NCI-H69 (cell line): Measurements from ENCODE around the gene LGR5.
A peak's percentile ranks its signal among the peaks of the same experiment; 100 is the strongest.
"Not testable (repeated sequence)": the region's sequence is repeated elsewhere in the genome, so short reads cannot be mapped to it uniquely, and the experiment has no call there.

Experiments used
- DNase-seq: peaks from one replicate; lab custom pipeline; 2025; lab: John Stamatoyannopoulos, UW

LGR5 gene

DNA sequence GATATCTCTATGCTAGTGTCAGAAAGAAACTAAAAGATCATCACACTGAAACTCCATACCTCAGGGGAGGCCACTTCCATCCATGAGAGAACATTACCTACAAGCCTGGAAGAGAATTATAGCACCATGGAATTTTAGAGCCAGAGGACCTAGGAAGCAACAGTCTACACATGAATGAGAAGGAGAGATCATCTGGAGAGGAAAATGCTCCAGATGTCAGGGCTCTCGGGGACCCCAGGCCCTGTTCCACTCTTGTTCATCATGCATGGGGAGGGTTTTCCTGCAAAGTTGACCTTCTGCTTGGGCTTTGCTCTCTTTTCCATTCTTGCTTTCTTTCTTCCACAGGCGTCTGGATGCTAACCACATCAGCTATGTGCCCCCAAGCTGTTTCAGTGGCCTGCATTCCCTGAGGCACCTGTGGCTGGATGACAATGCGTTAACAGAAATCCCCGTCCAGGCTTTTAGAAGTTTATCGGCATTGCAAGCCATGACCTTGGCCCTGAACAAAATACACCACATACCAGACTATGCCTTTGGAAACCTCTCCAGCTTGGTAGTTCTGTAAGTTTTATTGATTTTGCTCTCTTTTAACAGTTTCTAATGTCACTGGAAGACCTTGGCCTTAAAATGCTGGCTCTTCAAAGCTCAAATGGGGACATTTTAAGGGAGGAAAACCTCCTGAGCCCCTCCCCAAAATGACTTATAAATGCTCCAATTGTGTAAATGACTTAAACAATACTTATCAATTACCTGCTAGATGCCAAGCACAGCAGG lies 113.3 kb downstream of the LGR5 start:
- no peak for DNase-seq

DNA sequence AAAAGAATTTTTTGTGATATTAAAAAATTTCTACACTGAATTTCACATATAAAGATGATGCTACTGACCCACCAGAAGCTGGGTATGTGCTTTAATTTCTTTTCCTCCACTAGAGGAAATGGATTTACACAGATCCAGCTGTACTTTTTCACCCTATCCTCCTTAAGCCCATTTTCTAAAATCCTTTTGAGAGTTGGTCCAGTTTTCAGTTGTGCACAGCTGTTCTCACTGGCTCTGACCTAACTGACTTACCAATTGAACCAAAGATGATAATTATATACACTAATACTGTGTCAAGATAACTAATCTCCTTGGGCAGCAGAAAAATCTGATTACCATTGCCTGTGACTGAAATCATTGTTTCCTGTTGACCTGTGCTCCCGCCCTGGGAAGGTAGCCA lies 115.6 kb downstream of the LGR5 start:
- peak; percentile 55 for DNase-seq

DNA sequence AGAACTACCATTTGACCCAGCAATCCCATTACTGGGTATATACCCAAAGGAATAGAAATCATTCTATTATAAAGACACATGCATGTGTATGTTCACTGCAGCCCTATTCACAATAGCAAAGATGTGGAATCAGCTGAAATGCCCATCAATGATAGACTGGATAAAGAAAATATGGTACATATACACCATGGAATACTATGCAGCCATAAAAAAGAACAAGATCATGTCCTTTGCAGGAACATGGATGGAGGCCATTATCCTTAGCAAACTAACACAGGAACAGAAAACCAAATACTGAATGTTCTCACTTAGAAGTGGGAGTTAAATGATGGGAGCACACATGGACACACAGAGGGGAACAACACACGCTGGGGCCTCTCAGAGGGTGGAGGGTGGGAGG lies 116.2 kb downstream of the LGR5 start:
- not testable (repeated sequence) for DNase-seq

DNA sequence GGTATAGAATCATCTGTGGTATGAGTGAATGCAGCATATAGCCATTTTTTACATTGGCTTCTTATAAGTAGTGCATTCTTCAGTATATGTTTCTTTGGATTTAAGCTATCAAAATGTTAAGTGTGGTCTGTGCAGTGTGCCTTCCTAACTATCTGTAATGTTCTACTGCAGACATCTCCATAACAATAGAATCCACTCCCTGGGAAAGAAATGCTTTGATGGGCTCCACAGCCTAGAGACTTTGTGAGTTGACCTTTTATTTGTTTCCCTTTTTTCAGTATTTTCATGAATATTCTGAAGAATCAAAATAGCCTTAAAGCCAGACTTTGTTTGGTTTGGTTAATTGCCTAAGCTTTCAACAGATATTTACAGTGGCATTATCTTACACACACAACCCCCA lies 116.8 kb downstream of the LGR5 start:
- no peak for DNase-seq

DNA sequence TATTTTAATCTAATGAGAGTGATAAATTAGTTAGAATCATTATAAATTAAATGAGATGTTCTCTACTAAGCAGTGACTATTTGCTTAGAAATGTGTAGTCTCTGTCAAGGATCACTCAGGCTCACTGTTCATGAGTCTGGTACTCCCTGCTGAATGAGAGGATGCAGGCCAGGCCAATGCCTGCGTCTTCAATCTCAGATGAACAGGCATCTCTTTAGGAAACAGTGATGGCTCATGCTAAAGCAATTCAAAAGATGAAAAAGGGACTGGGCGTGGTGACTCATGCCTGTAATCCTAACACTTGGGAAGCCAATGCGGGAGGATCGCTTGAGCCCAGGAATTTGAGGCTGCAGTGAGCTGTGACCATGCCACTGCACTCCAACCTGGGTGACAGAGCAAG lies 117.3 kb downstream of the LGR5 start:
- DNase-seq, result peak; percentile 67

DNA sequence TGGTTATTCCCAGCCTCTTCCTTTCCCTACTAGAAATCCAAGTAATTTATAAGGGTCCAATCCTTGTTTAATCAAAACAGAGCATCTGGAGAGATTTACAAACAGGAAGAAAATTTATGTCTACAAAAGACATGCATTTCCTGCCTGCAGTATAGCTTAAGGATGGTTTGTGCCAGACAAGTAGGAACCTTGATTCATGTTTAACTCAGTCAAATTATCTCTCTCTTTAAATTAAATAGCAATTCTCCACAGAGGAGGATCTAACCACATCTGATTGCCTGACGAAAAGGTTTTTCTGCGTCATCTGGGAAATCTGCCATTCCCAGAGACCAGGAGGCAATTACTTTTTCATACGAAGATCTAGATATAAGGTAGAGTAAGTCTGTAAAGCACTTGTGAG lies 118.8 kb downstream of the LGR5 start:
- no peak for DNase-seq

DNA sequence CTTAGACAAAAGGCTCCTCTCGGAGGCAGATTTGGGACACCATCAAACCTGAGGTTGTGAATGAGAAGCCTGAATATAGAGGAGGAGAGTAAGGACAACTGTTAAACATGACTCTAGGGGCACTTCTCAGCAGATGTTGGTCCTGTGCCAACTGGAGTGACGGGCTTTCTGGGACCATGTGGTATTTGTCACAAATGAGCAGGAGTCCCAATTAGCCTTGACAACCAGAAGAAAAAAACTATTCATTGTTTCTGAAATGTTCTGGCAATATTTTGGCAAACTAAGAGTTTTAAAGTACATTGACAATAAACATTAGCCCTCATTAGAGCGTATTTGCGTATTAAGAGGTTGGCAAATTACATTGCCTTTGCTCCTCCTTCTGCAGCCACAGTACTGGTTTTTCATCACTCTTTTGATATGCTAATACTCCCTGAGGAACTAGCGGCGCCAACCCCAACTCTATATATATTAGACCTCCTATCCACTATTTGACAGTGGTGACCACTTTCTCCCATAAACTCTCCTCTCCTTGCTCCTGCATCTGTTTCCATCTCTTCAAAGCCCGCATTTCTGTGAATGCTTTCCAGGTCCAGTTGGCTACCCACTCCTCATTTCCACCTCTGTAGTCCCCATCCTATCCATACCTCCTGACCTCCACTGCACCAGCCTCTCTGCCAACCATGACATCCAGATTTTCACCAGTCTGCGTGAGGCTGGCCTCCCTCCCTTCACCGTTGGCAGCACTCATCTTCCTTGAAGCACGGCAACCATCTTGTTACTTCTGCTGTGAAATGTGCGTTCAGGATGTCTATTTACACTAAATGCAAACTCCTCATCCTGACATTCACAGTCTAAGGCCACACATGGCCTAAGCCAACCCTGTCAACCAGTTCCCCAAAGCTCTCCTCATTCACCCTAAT lies 123.3 kb downstream of the LGR5 start:
- peak; percentile 20 for DNase-seq

DNA sequence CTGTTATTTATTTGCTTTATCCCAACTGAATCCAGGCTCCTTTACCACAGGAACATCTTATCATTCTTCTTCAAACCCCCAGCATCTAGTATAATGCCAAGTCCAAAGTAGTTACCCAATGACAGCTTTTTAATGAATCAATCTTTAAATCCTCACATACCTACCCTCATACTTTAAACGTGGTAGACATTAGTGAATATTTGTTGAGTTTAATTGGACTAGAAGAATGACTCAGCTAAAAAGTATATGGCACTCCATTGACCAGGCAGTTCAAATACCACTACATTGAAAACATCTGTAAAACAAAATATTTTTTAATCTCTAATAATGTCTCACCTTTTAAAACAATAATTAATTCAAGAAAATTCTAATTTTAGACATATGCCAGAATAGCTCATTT lies 125.9 kb downstream of the LGR5 start:
- DNase-seq, result no peak

DNA sequence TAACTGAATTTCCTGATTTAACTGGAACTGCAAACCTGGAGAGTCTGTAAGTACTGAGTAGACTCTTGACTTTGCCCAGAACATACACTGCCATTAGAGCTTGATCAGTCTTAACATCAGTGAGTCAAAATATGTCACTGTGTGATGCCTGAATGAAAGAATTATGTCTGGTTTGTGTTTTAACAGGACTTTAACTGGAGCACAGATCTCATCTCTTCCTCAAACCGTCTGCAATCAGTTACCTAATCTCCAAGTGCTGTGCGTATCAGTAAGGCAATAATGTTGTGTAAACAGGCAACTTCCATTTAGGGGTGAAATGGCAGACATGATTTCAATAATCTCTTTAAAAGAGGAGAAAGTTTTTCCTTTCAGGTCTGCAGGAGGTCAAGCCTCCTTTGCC lies 127.1 kb downstream of the LGR5 start:
- DNase-seq, result no peak

DNA sequence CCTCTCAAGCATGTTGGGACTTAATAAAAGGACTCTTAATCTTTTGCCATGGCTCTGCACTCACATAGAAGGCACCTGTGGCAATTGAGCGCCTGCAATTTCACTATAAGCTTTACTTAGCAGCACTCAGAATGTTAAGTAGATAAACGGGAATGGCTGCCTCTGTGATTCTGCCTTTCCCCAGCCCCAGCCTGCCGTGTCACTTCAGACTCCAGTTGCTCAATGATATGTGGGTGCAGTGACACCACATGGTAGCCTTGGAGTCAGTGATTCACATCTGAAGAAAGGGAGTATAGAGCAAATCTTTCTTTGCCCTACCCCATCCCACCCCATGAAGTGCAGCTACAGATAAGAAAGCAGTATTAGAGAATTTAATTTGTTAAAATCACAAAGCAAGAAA lies 127.9 kb downstream of the LGR5 start:
- DNase-seq, result no peak

DNA sequence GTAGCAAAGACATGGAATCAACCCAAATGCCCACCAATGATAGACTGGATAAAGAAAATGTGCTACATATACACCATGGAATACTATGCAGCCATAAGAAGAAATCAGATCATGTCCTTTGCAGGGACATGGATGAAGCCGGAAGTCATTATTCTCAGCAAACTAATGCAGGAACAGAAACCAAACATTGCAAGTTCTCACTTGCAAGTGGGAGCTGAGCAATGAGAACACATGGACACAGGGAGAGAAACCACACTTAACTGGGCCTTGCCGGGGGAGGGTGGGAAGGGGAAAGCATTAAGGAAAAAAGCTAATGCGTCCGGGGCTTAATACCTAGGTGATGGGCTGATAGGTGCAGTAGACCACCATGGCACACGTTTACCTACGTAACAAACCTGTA lies 130.3 kb downstream of the LGR5 start:
- DNase-seq, result not testable (repeated sequence)

DNA sequence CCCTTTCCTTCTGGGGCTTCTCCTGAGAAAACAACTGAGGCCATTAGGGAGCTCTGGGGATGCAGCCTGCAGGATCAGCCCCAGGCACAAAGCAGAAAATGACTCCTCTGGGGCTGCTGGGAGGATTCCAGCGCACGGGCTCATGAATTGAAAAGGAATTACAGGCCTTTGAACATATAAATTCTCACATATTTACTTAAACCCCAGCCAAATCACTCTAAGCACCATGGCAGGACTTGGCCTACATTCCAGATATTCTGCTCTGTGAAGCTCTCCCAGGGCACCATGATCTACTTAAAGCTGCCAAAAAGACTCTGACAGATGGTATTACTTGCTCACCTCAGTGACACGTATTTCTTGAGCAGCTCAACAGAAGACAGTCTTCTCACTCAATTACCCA lies 136.9 kb downstream of the LGR5 start:
- DNase-seq, result peak; percentile 54

DNA sequence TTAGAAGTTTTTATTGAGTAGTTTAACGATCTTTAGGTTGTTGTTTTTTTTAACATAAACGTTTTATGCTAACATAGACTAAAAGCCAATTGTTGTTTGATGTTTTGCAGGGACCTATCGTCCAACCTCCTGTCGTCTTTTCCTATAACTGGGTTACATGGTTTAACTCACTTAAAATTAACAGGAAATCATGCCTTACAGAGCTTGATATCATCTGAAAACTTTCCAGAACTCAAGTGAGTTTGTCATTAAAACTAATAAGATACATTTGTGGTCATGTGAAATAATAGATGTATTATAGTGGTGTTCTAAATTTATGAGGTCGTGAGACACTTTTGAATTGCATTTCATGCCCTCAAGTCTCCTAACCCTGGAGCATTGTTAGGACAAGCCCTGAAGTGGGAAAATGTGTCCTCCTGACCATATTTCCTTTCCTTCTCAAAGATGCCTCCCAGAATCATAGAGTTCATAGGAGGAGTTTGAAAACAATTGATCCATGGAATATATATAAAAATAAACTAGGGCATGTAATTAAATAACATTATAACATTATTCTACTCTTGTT lies 139.2 kb downstream of the LGR5 start:
- no peak for DNase-seq

DNA sequence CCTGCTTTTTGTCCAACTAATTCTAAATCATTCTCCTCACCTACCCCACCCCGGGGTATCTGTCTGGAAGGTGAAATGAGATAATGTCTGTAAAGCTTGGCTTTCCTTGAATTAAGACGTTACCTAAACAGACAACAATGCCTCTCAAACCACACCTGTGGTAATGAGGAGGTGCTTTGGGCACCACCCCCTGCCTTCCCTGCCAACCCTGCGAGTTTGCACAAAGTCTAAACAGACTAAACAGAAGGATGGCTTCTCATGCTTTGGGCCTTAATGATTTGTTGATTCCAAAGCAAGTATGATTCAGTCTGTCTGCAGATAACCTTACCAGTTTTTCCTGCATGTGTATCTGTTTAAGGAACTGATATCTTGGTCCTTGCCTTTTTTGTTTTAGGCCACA lies 141.6 kb downstream of the LGR5 start:
- peak; percentile 62 for DNase-seq

DNA sequence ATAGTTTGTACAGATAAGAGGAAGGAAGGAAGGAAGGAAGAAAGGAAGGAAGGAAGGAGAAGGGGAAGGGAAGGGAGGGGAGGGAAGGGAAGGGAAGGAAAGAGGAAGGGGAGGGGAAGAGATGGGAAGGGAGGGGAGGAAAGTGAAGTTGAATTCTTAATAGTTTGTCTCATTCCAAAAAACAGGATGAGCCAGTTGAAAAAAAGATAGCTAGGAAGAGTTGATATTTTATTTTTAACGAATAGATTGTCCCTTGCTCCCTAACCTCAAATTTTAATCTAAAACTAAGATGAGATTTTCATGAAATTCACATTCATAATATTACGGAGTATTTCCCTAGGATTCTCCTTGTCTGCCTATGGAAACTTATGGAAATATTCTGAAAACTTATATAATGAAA lies 143.3 kb downstream of the LGR5 start:
- no peak for DNase-seq

DNA sequence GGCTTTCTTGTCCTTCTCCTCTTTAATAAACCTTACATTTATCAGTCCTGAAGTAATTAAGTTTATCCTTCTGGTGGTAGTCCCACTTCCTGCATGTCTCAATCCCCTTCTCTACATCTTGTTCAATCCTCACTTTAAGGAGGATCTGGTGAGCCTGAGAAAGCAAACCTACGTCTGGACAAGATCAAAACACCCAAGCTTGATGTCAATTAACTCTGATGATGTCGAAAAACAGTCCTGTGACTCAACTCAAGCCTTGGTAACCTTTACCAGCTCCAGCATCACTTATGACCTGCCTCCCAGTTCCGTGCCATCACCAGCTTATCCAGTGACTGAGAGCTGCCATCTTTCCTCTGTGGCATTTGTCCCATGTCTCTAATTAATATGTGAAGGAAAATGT lies 144.8 kb downstream of the LGR5 start:
- DNase-seq, result no peak

DNA sequence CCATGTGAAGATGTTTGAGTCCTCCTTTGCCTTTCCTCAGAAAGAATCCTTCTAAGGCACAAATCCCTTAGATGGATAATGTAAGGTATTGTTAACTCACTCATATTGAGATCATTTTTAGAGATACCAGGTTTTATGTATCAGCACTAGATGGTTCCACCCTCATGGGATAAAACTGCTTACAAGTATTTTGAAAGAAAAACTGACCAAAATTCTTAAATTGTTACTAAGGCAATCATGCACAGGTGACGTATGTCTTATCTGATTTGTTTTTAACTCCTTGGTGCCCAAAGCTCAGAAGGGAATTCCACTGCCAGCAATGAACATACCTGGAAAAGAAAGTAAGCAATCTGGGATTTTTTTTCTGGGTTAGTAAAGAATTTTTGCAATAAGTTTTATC lies 145.6 kb downstream of the LGR5 start:
- no peak for DNase-seq

DNA sequence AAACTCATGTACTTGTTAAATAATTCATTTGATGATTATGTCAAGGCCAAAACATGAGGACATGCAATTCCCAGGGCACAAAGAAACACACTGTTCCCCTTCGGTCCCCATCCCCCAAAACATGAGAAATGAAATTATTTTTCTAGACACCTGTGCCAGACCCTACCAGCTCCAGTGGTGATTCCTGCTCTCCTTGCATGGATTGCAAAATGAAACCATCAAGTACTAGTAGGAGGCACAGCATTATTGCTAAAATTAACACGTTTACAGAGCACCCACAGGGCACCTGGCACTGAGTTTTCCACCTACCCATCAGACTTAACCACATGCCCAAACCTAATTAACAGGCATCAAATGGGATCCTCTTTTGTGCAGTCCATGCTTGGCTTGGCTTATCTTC lies 147.4 kb downstream of the LGR5 start:
- peak; percentile 54 for DNase-seq

DNA sequence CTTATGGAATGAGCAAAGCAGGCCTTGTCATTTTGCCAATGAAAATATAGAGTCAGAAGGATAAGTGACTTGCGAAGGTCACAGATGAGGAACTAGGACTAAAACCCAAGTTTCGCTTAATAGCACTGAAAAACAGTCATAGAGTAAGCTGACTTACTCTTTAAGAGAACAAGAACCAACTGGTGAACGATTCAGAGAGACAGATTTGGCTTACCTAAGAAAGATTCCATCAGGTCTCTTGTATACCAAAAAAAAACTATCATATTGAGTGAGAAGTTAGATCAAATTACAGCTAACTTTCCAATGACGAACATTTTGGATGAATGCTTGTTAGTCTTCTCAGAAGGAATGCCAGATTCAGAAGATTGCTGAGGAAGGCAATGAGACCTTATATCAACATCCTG lies 149.9 kb downstream of the LGR5 start:
- no peak for DNase-seq

DNA sequence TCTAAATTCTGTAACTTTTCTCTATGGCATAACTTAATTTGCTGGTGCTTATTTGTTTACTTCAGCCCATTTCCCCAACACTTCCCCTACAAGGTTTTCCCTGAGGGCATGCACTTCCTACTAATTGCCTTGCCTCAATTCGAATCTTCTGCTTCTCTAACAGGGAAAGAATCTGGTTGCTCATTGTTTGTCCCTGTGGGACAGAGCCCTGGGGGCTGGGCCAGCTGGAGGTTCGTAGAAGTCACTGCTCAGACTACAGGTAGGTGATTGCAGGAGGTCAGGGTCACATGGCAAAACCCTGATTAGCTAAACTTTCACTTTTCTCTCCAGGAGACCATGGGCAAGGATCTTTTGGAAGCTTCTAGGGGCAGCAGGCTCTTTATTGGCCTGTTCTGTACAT lies 152.0 kb downstream of the LGR5 start:
- peak; percentile 51 for DNase-seq

DNA sequence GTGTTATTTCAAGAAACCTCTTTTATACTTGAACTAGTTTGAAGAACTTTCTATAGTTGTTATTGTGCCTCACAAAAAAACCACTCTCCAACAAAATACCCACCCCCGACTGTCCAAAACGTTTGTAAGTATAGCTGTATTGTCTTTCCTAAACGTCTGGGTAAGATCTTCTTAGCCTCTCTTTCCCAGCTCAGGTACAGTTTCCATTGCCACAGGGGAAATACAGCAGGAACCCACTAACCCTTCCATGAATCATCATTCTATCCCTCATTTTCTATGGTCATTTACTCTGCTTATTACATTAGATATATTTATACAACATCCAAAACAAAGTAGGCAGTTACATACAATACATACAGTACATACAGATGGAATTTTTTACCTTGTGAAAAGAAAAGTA lies 153.2 kb downstream of the LGR5 start:
- DNase-seq, result no peak

DNA sequence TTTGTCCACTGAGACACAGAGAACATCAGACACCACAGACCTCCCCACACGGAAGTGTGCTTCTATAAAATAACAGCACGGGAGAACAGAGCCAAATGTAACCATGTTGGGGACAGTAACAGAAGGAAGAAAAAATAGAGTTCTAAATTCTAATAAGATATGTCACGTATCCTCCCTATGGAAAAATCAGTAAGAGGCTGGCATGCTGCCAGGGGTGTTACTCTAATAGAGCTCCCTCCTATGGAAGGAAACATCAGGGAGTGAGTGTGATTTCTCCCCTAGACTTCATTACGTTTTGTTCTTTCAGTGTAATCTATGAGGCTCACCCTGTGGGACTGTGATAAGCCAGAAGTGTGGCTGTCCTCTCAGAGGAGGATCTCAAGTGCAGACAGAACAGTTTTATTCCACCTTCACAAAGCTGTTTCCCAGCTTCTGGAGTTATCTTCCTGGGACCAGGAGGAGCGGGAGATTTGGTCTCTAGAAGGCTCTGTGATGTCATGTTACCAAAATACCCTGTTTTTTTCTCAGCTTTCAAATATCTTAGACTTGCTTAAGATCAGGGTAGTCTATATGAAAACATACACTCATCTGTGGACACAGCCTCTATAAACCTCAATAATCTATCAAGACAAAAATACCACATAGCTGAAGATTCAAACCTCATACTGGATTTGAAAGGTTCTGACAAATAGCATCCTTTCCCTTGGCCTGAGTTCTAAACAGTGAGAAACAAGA lies 154.8 kb downstream of the LGR5 start:
- peak; percentile 70 for DNase-seq
